Esophagus muscularis mucosa (tissue), 4 donors: Measurements from ENCODE around the gene CSRNP3. TPM values are rescaled to one million over a fixed set of nuclear protein-coding genes. Genes with fewer than 3 reads are reported as not detected.

Source experiments
- DNase-seq: peaks from one replicate; pipeline ENCODE4 v3.0.0-alpha.2; 2017; ENCODE audit errors: extremely low spot score
- H3K27ac ChIP-seq, 4 donors: fragments of 200-600 bp; sonication (generic); replicated peaks in 1 of 4; 1 replicate in 3 of 4; 2 replicates in 1 of 4; pipeline ENCODE4 v1.5.1; 2016 to 2019; ENCODE audit warnings: mild to moderate bottlenecking in 1 of 4
- H3K27me3 ChIP-seq, 4 donors: fragments of 200-600 bp; sonication (generic); one replicate each; pipeline versions ENCODE4 v1.5.1 to v1.6.0; 2016 to 2019
- H3K36me3 ChIP-seq, 4 donors: fragments of 200-600 bp; sonication (generic); one replicate each; pipeline ENCODE4 v1.5.1; 2016 to 2019
- H3K4me1 ChIP-seq, 4 donors: fragments of 200-600 bp; sonication (generic); one replicate each; pipeline ENCODE4 v1.5.1; 2016 to 2019
- H3K4me3 ChIP-seq, 4 donors: fragments of 200-600 bp; sonication (generic); 1 replicate in 2 of 4; 2 replicates in 2 of 4; pipeline ENCODE4 v1.5.1; 2016 to 2019; ENCODE audit warnings: mild to moderate bottlenecking in 4 of 4, moderate library complexity in 1 of 4
- H3K9me3 ChIP-seq, 4 donors: fragments of 200-600 bp; sonication (generic); 1 replicate in 3 of 4; 2 replicates in 1 of 4; pipeline ENCODE4 v1.5.1; 2016 to 2019
- EP300 ChIP-seq: sonication (generic); formaldehyde crosslinking; IDR thresholded peaks from one replicate; pipeline ENCODE4 v1.6.1; 2017; ENCODE audit warnings: antibody characterized with exemption
- POLR2A ChIP-seq: fragments of 450-650 bp; IDR thresholded peaks from one replicate; pipeline ENCODE4 v1.6.1; 2017; ENCODE audit warnings: antibody characterized with exemption, moderate library complexity, mild to moderate bottlenecking, low read depth
- POLR2AphosphoS5 ChIP-seq, 2 donors: sonication (generic); formaldehyde crosslinking; IDR thresholded peaks; one replicate each; pipeline ENCODE4 v1.6.1; 2017; ENCODE audit warnings: antibody characterized with exemption in 2 of 2
- WGBS: methylation state at CpG from one replicate; pipeline ENCODE4 v1.1.5; 2018; 5-methylcytosine and 5-hydroxymethylcytosine counted together
- intact Hi-C: fragments of 100-400 bp; cut with DNase I; formaldehyde crosslinking; loops from one replicate; pipeline ENCODE4 v1.15.1; 2023
- total RNA-seq, 4 donors: library from RNA; depleted of rRNA; stranded (reverse); fragments of >200 nt; gene quantifications; one replicate each; pipeline versions ENCODE4 v1.1.0 to v1.2.1, GENCODE V29; 2016
- TF ChIP-seq, protein P1 (sequence below), 3 experiments: fragments of 200-600 bp in 2 of 3; fragments of 450-650 bp in 1 of 3; sonication (generic) in 2 of 3; IDR thresholded peaks; one replicate each; pipeline ENCODE4 v1.5.1; 2017 to 2019; ENCODE audit warnings: antibody characterized with exemption in 3 of 3, mild to moderate bottlenecking in 2 of 3, moderate library complexity in 1 of 3

CSRNP3 gene
- total RNA-seq, 4 donors from 2014 or later, result 1.8 to 4.4 (median 2.4) TPM

DNA sequence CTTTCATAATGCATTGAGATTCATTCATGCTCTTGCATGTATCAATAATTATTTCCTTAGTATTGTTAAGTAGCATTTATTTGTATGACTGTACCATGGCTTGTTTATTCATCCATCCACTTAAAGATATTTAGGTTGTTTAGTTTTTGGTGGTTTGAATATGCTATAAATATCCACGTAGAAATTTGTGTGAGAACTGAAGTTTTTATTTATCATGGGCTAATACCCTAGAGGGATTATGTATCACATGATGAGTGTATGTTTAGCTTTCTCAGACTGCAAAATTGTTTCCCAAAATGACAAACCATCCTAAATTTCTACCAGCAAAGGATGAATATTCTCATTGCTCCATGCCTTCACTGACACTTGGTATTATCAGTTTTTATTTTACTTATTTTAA, 55.2 kb downstream of the CSRNP3 start:
- Histone ChIP-seq H3K4me3 (no peak overlapping the region), H3K4me1 (no peaks in the 10 kb centered on the region), H3K36me3 (no peaks in the 10 kb centered on the region), H3K27me3 (no peaks in the 10 kb centered on the region), H3K27ac (no peak overlapping the region), H3K9me3 (no peaks in the 10 kb centered on the region)
- TF ChIP-seq EP300, result no peak
- TF ChIP-seq, protein P1, sequence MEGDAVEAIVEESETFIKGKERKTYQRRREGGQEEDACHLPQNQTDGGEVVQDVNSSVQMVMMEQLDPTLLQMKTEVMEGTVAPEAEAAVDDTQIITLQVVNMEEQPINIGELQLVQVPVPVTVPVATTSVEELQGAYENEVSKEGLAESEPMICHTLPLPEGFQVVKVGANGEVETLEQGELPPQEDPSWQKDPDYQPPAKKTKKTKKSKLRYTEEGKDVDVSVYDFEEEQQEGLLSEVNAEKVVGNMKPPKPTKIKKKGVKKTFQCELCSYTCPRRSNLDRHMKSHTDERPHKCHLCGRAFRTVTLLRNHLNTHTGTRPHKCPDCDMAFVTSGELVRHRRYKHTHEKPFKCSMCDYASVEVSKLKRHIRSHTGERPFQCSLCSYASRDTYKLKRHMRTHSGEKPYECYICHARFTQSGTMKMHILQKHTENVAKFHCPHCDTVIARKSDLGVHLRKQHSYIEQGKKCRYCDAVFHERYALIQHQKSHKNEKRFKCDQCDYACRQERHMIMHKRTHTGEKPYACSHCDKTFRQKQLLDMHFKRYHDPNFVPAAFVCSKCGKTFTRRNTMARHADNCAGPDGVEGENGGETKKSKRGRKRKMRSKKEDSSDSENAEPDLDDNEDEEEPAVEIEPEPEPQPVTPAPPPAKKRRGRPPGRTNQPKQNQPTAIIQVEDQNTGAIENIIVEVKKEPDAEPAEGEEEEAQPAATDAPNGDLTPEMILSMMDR (IDR thresholded peaks at IDR 0.05), result no peak
- TF ChIP-seq POLR2AphosphoS5 (IDR thresholded peaks at IDR 0.05), result no peak
- no peak for TF ChIP-seq POLR2A
- 70% methylated on average over 1 of the region's 1 CpG for WGBS
- no peak for DNase-seq
- intact Hi-C loops, result no loop called here

DNA sequence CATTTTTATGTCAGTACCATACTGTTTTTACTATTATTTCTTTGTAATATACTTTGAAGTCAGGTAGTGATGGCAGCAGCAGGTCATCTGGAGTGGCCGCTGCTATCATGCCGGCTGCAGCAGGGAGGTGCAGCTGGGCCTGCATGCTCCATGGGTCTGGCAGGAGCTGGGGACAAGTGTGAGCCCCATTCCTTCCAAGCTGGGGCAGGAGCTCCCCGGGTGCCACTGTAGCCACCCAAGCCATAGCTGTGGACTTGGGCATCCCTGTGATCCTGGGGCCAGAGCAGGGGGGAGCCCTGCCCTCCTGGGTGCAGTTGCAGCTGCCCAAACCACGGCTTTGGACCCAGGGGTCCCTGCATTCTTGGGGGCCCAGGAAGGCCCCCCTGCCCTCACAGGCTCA, 59.2 kb downstream of the CSRNP3 start:
- Histone ChIP-seq H3K27ac (no peak overlapping the region), H3K9me3 (no peaks in the 10 kb centered on the region)

DNA sequence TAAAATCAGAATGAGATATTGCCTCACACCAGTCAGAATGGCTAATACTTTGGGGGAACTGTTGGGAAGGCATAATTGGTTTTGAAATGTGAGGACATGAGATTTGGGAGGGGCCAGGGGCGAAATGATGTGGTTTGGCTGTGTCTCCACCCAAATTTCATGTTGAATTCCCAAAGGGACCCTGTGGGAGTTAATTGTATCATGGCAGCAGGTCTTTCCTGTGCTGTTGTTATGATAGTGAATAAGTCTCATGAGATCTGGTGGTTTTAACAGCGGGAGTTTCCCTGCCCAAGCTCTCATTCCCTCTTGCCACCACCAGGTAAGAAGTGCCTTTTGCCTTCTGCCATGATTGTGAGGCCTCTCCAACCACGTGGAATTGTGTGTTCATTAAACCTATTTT, 59.6 kb downstream of the CSRNP3 start:
- no peak overlapping the region for H3K27ac ChIP-seq
- WGBS, result 87% methylated on average over 3 of the region's 3 CpGs
- no peaks in the 10 kb centered on the region for H3K36me3 ChIP-seq
- intact Hi-C loops, result no loop called here
- H3K27me3 ChIP-seq, result no peaks in the 10 kb centered on the region
- H3K4me3 ChIP-seq, result no peak overlapping the region
- TF ChIP-seq POLR2A, result no peak
- TF ChIP-seq EP300, result no peak
- TF ChIP-seq, protein P1 (IDR thresholded peaks at IDR 0.05), result no peak
- no peak for TF ChIP-seq POLR2AphosphoS5 (IDR thresholded peaks at IDR 0.05)
- no peak for DNase-seq
- H3K9me3 ChIP-seq, result no peaks in the 10 kb centered on the region
- H3K4me1 ChIP-seq, result no peaks in the 10 kb centered on the region

More for the DNA sequence above, 59.2 kb downstream of the CSRNP3 start:
- no peaks in the 10 kb centered on the region for H3K4me1 ChIP-seq
- intact Hi-C loops, result no loop called here
- WGBS, result 98% methylated on average over 3 of the region's 4 CpGs
- no peaks in the 10 kb centered on the region for H3K36me3 ChIP-seq
- TF ChIP-seq, protein P1 (IDR thresholded peaks at IDR 0.05), result no peak
- no peak for TF ChIP-seq POLR2AphosphoS5 (IDR thresholded peaks at IDR 0.05)
- no peak for TF ChIP-seq EP300
- TF ChIP-seq POLR2A, result no peak
- H3K27me3 ChIP-seq, result no peaks in the 10 kb centered on the region
- no peak for DNase-seq
- H3K4me3 ChIP-seq, result no peak overlapping the region

DNA sequence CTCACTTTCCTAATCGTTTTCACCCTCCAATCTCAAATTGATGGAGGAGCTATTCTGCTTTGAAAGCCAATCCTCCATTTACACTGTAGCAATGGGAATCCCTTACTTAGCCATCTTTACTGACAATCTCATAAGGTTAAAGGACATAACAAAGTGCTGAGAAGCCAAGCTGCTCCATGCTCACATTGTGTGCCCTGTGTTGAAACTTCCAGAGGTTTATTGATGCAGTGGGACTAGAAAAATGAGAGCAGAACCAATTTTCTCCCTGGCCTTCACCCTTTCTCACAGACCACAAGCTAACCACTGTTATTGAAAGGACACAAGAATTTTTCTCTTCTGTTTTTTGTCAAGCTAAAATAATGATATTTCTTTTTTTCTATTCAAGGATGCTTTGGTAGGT, 63.8 kb downstream of the CSRNP3 start:
- no peak overlapping the region for H3K4me3 ChIP-seq
- intact Hi-C loops, result no loop called here
- no peak for DNase-seq
- no peaks in the 10 kb centered on the region for H3K9me3 ChIP-seq
- WGBS, result 78% methylated on average over 1 of the region's 1 CpG
- H3K27ac ChIP-seq, result no peak overlapping the region
- no peaks in the 10 kb centered on the region for H3K36me3 ChIP-seq
- TF ChIP-seq EP300 (no peak), POLR2AphosphoS5 (IDR thresholded peaks at IDR 0.05) (no peak), POLR2A (no peak)
- TF ChIP-seq, protein P1 (IDR thresholded peaks at IDR 0.05), result no peak
- no peaks in the 10 kb centered on the region for H3K27me3 ChIP-seq
- no peaks in the 10 kb centered on the region for H3K4me1 ChIP-seq

DNA sequence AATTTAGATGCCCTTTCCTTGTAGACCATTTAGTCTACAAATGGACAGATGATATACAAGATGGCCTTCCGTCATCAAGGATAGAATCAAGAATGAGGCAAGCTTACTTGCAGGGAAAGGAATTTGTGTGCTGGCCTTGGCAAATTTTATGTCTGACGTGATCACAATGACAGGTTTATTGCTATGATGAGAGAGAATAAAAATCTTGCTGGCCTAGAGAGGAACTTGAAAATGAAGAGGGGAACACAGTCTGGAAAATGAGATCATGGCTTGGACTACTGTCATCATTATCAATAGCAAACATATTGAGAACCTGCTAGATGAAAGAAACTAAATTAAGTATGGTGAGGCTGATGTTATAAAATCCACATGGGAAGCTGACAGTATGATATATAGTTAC, 66.0 kb downstream of the CSRNP3 start:
- H3K27me3 ChIP-seq, result no peaks in the 10 kb centered on the region
- H3K9me3 ChIP-seq, result no peaks in the 10 kb centered on the region
- no peak for TF ChIP-seq POLR2AphosphoS5 (IDR thresholded peaks at IDR 0.05)
- TF ChIP-seq, protein P1 (IDR thresholded peaks at IDR 0.05), result no peak
- no peak for TF ChIP-seq EP300
- TF ChIP-seq POLR2A, result no peak
- H3K4me3 ChIP-seq, result no peak overlapping the region
- no peak for DNase-seq
- WGBS, result 44% methylated on average over 2 of the region's 2 CpGs
- no peak overlapping the region for H3K27ac ChIP-seq
- H3K4me1 ChIP-seq, result no peaks in the 10 kb centered on the region
- H3K36me3 ChIP-seq, result no peaks in the 10 kb centered on the region
- intact Hi-C loops, result no loop called here
